ENCODE results near the gene ABLIM3. TPM values are rescaled to one million over a fixed set of nuclear protein-coding genes. Genes with fewer than 3 reads are reported as not detected.

Gene ABLIM3
- total RNA-seq, 2 experiments from 2014 or later = 0.07 TPM; not detected in 1

GRCh38 chr5:149309354-149309753, 168.1 kb downstream of the ABLIM3 start:
- ChIA-PET POLR2A (no interaction called here), CTCF (no interaction called here)
- H3K36me3 Mint-ChIP-seq (ENCODE audit: low read depth) = no peaks in the 10 kb centered on the region
- H3K27ac Mint-ChIP-seq = no peak overlapping the region
- intact Hi-C loops (cut with DNase I, micrococcal nuclease) = no loop called here
- H3K4me1 Mint-ChIP-seq = peaks cover 8% of the 10 kb centered on the region
- ATAC-seq = no peak
- H3K9me3 Mint-ChIP-seq (ENCODE audit: low read depth) = no peaks in the 10 kb centered on the region
- H3K4me3 Mint-ChIP-seq = no peak overlapping the region
- no peak for DNase-seq
- no peaks in the 10 kb centered on the region for H3K27me3 Mint-ChIP-seq

Other genes with a start within 250 kb of the ABLIM3 start
- not detected for gene SH3TC2, start 78.4 kb upstream of the ABLIM3 start, total RNA-seq
- gene AFAP1L1, start 130.4 kb downstream of the ABLIM3 start, total RNA-seq = under 1 TPM; 0.18 to 0.55 TPM
- 10 to 100 TPM; 27.1 to 37.2 TPM for gene GRPEL2, start 204.0 kb downstream of the ABLIM3 start, total RNA-seq
- 10 to 100 TPM; 17.5 to 18.8 TPM for gene PCYOX1L, start 216.6 kb downstream of the ABLIM3 start, total RNA-seq
- gene IL17B, start 237.8 kb downstream of the ABLIM3 start, total RNA-seq = not detected